ENCODE measurements around the gene DAO.

The DAO gene

GRCh38 chr12:108947097-108947496 is 67.2 kb downstream of the DAO start:
- Histone ChIP-seq H3K36me3 (ENCODE audit: insufficient read depth, low read length) (no peaks in the 10 kb centered on the region), H3K9me3 (ENCODE audit: insufficient read depth, low read length, severe bottlenecking) (peaks cover 3% of the 10 kb centered on the region), H3K27me3 (ENCODE audit: insufficient read depth, low read length, poor library complexity) (no peaks in the 10 kb centered on the region), H2AFZ (ENCODE audit: low read depth, low read length) (no peak overlapping the region), H3K4me2 (ENCODE audit: insufficient read depth, low read length) (no peak overlapping the region), H4K20me1 (ENCODE audit: insufficient read depth, low read length) (no peaks in the 10 kb centered on the region), H3K9ac (ENCODE audit: low read depth, low read length) (no peak overlapping the region), H3K79me2 (ENCODE audit: insufficient read depth, low read length) (no peaks in the 10 kb centered on the region), H3K4me3 (ENCODE audit: low read depth in 1 of 2, low read length in 2 of 2) (no peak overlapping the region), H3K27ac (ENCODE audit: low read length) (no peak overlapping the region), H3K4me1 (ENCODE audit: insufficient read depth, low read length) (no peaks in the 10 kb centered on the region)
- TF ChIP-seq EZH2 (IDR thresholded peaks at IDR 0.05; ENCODE audit: borderline replicate concordance, low read depth, low read length, severe bottlenecking) (no peak), CTCF (IDR thresholded peaks at IDR 0.05; ENCODE audit: borderline replicate concordance, extremely low read depth, low read length, poor library complexity, severe bottlenecking) (no peak)
- no peak for DNase-seq
- ATAC-seq (ENCODE audit: insufficient read depth, low read depth): no peak

GRCh38 chr12:108948367-108948766 is 68.5 kb downstream of the DAO start:
- Histone ChIP-seq H3K27ac (ENCODE audit: low read length) (no peak overlapping the region), H3K27me3 (ENCODE audit: insufficient read depth, low read length, poor library complexity) (no peaks in the 10 kb centered on the region), H3K79me2 (ENCODE audit: insufficient read depth, low read length) (no peaks in the 10 kb centered on the region), H3K9ac (ENCODE audit: low read depth, low read length) (no peak overlapping the region), H3K4me2 (ENCODE audit: insufficient read depth, low read length) (no peak overlapping the region), H3K9me3 (ENCODE audit: insufficient read depth, low read length, severe bottlenecking) (peaks cover 3% of the 10 kb centered on the region), H3K4me3 (ENCODE audit: low read depth in 1 of 2, low read length in 2 of 2) (no peak overlapping the region), H4K20me1 (ENCODE audit: insufficient read depth, low read length) (no peaks in the 10 kb centered on the region), H2AFZ (ENCODE audit: low read depth, low read length) (no peak overlapping the region), H3K4me1 (ENCODE audit: insufficient read depth, low read length) (no peaks in the 10 kb centered on the region), H3K36me3 (ENCODE audit: insufficient read depth, low read length) (no peaks in the 10 kb centered on the region)
- TF ChIP-seq EZH2 (IDR thresholded peaks at IDR 0.05; ENCODE audit: borderline replicate concordance, low read depth, low read length, severe bottlenecking) (no peak), CTCF (IDR thresholded peaks at IDR 0.05; ENCODE audit: borderline replicate concordance, extremely low read depth, low read length, poor library complexity, severe bottlenecking) (no peak)
- no peak for ATAC-seq (ENCODE audit: insufficient read depth, low read depth)
- no peak for DNase-seq

GRCh38 chr12:108949976-108950375 is 70.1 kb downstream of the DAO start:
- no peak for TF ChIP-seq CTCF (IDR thresholded peaks at IDR 0.05; ENCODE audit: borderline replicate concordance, extremely low read depth, low read length, poor library complexity, severe bottlenecking)
- TF ChIP-seq EZH2 (IDR thresholded peaks at IDR 0.05; ENCODE audit: borderline replicate concordance, low read depth, low read length, severe bottlenecking): no peak
- no peaks in the 10 kb centered on the region for H3K4me1 ChIP-seq (ENCODE audit: insufficient read depth, low read length)

More at GRCh38 chr12:108949976-108950375, 70.1 kb downstream of the DAO start:
- DNase-seq (no peak), ATAC-seq (ENCODE audit: insufficient read depth, low read depth) (no peak)
- H3K9me3 ChIP-seq (ENCODE audit: insufficient read depth, low read length, severe bottlenecking): peaks cover 3% of the 10 kb centered on the region
- H4K20me1 ChIP-seq (ENCODE audit: insufficient read depth, low read length): no peaks in the 10 kb centered on the region
- H3K4me2 ChIP-seq (ENCODE audit: insufficient read depth, low read length): no peak overlapping the region
- no peak overlapping the region for H2AFZ ChIP-seq (ENCODE audit: low read depth, low read length)
- H3K9ac ChIP-seq (ENCODE audit: low read depth, low read length): no peak overlapping the region
- no peak overlapping the region for H3K4me3 ChIP-seq (ENCODE audit: low read depth in 1 of 2, low read length in 2 of 2)
- H3K79me2 ChIP-seq (ENCODE audit: insufficient read depth, low read length): no peaks in the 10 kb centered on the region
- no peaks in the 10 kb centered on the region for H3K27me3 ChIP-seq (ENCODE audit: insufficient read depth, low read length, poor library complexity)
- H3K27ac ChIP-seq (ENCODE audit: low read length): no peak overlapping the region
- H3K36me3 ChIP-seq (ENCODE audit: insufficient read depth, low read length): no peaks in the 10 kb centered on the region

Data from DND-41 (cell line).